OCI-LY1 (cell line): ENCODE results near the gene ANKRD2.

ENCODE experiments used
- H2AFZ ChIP-seq: fragments of 200-600 bp; sonication (generic), shearing (Covaris generic); 2 replicates; pipeline ENCODE4 v1.6.0; 2014; ENCODE audit warnings: antibody characterized with exemption, mild to moderate bottlenecking, low read length
- H3F3A ChIP-seq: fragments of 200-600 bp; sonication (generic), shearing (Covaris generic); 2 replicates; pipeline ENCODE4 v1.6.0; 2014; ENCODE audit warnings: mild to moderate bottlenecking, antibody characterized with exemption, low read length, moderate library complexity; ENCODE audit not compliant: insufficient read depth
- H3K27ac ChIP-seq: fragments of 200-600 bp; sonication (generic); 2 replicates; pipeline ENCODE4 v1.5.1; 2014; ENCODE audit warnings: low read length, mixed run types, mild to moderate bottlenecking, low read depth; ENCODE audit not compliant: poor library complexity, severe bottlenecking
- H3K27me3 ChIP-seq: fragments of 200-600 bp; sonication (generic); 2 replicates; pipeline ENCODE4 v1.6.0; 2014; ENCODE audit warnings: antibody characterized with exemption, mild to moderate bottlenecking, low read length, moderate library complexity; ENCODE audit not compliant: insufficient read depth
- H3K36me3 ChIP-seq: fragments of 200-600 bp; sonication (generic); 2 replicates; pipeline ENCODE4 v1.6.1; 2014; ENCODE audit warnings: mild to moderate bottlenecking, antibody characterized with exemption, low read length, moderate library complexity, mixed read lengths; ENCODE audit not compliant: insufficient read depth
- H3K4me1 ChIP-seq: fragments of 200-600 bp; sonication (generic); 2 replicates; pipeline ENCODE4 v1.5.1; 2014; ENCODE audit warnings: mild to moderate bottlenecking, low read length, moderate library complexity; ENCODE audit not compliant: insufficient read depth, severe bottlenecking
- H3K4me2 ChIP-seq: fragments of 200-600 bp; sonication (generic), shearing (Covaris generic); 2 replicates; pipeline ENCODE4 v1.6.1; 2014; ENCODE audit warnings: low read length
- H3K4me3 ChIP-seq: fragments of 200-600 bp; sonication (generic); 2 replicates; pipeline ENCODE4 v1.5.1; 2014; ENCODE audit warnings: low read length, low read depth, mild to moderate bottlenecking, mixed read lengths; ENCODE audit not compliant: poor library complexity, severe bottlenecking
- H3K79me2 ChIP-seq: fragments of 200-600 bp; shearing (Covaris generic); 2 replicates; pipeline ENCODE4 v1.6.1; 2016; ENCODE audit warnings: mixed run types, low read length, mixed read lengths; ENCODE audit not compliant: insufficient read depth
- H3K9ac ChIP-seq: fragments of 200-600 bp; sonication (generic), shearing (Covaris generic); 2 replicates; pipeline ENCODE4 v1.6.1; 2014; ENCODE audit warnings: mild to moderate bottlenecking, low read length, mixed read lengths
- H3K9me2 ChIP-seq: fragments of 200-600 bp; sonication (generic), shearing (Covaris generic); 2 replicates; pipeline ENCODE4 v1.6.1; 2014; ENCODE audit warnings: low read depth, mild to moderate bottlenecking, low read length, mixed read lengths
- H3K9me3 ChIP-seq: fragments of 200-600 bp; shearing (Covaris generic); 2 replicates; pipeline ENCODE4 v1.6.1; 2014; ENCODE audit warnings: low read length, mixed read lengths
- H4K20me1 ChIP-seq: fragments of 200-600 bp; sonication (generic), shearing (Covaris generic); 2 replicates; pipeline ENCODE4 v1.6.0; 2016; ENCODE audit warnings: mild to moderate bottlenecking, low read length; ENCODE audit not compliant: insufficient read depth
- CTCF ChIP-seq: fragments of 200-600 bp; sonication (generic), shearing (Covaris generic); IDR thresholded peaks from 2 replicates; pipeline ENCODE4 v1.5.1; 2017; ENCODE audit warnings: mild to moderate bottlenecking, antibody characterized with exemption, low read length, moderate library complexity, mixed read lengths
- EZH2 ChIP-seq: fragments of 200-600 bp; sonication (generic), shearing (Covaris generic); IDR thresholded peaks from 2 replicates; pipeline ENCODE4 v1.8.0; 2017; ENCODE audit warnings: borderline replicate concordance, mixed run types, mild to moderate bottlenecking, antibody characterized with exemption, low read length, moderate library complexity, mixed read lengths

ANKRD2 gene

DNA sequence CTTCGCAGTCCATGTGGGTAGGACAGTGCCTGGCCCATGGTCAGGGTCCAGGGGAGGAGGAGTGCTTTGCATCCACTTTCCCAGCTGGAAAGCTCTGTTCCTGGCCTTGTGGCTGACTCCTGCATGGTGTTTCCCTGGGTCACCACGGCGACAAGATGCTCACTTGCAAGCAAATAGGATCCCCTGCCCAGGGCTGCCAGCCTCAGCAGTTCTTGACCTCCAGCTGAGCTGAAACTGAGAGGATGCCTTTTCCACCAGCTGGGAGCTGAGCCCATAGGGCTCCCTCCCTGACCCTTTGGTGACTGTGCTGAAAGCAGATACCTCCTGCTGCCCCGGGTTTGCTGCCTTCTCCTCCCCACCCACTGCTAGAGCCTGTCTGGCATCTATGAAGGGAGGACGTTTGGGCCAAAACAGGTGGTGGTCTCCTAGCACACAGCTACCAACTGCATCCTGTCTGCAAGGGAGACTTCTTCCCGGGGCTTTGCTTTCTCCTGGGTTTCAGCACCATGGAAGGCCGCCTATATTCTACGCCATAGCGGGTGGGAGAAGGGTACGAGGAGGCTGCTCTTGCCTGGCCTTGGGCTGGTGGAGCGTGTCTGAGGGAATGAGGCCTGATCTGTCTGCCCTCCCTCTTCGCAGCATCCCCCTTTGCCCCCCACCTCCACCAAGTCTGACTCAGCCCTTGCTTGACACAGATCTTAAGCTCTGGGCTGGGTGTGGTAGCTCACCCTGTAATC is 39.5 kb upstream of the ANKRD2 start:
- no peak overlapping the region for H3K9ac ChIP-seq
- no peak overlapping the region for H3K4me3 ChIP-seq

DNA sequence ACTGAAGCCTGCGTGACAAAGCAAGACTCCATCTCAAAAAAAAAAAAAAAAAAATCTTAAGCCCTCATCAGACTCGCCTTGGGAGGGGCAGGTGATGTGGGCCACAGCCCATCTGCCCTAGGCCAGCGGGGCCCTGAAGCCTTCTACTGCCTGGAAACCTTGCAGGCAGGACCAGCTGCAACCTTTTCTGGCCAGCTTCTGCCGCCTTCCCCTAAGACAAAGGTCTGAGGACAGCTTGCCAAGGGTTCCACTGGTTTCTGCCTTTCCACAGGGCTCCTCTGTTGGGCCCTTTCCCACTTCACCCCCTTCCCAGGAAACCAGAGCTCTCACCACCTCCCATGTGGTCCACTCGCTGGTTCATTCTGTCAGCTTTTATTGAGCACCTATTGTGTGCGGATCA is 38.7 kb upstream of the ANKRD2 start:
- no peak overlapping the region for H3K9ac ChIP-seq
- H3K4me2 ChIP-seq, result no peak overlapping the region
- no peaks in the 10 kb centered on the region for H3K9me3 ChIP-seq
- no peak overlapping the region for H3K4me3 ChIP-seq
- H3K36me3 ChIP-seq, result no peaks in the 10 kb centered on the region
- no peak for TF ChIP-seq EZH2
- no peak for TF ChIP-seq CTCF
- no peaks in the 10 kb centered on the region for H3K4me1 ChIP-seq
- no peaks in the 10 kb centered on the region for H3K79me2 ChIP-seq
- no peaks in the 10 kb centered on the region for H3K9me2 ChIP-seq
- no peaks in the 10 kb centered on the region for H3F3A ChIP-seq
- H2AFZ ChIP-seq, result no peak overlapping the region
- H4K20me1 ChIP-seq, result no peaks in the 10 kb centered on the region
- no peaks in the 10 kb centered on the region for H3K27me3 ChIP-seq
- no peak overlapping the region for H3K27ac ChIP-seq

More for the DNA sequence above, 39.5 kb upstream of the ANKRD2 start:
- Histone ChIP-seq H3K4me1 (no peaks in the 10 kb centered on the region), H3K9me3 (no peaks in the 10 kb centered on the region), H4K20me1 (no peaks in the 10 kb centered on the region), H3K36me3 (no peaks in the 10 kb centered on the region), H3K27ac (no peak overlapping the region), H3K4me2 (no peak overlapping the region), H3K27me3 (no peaks in the 10 kb centered on the region), H3K9me2 (no peaks in the 10 kb centered on the region), H3F3A (no peaks in the 10 kb centered on the region), H3K79me2 (no peaks in the 10 kb centered on the region), H2AFZ (no peak overlapping the region)
- no peak for TF ChIP-seq CTCF
- TF ChIP-seq EZH2, result no peak

- no peak for TF ChIP-seq EZH2
- TF ChIP-seq CTCF, result peak; percentile 47
- H3K9me3 ChIP-seq, result no peaks in the 10 kb centered on the region
- no peaks in the 10 kb centered on the region for H3K4me1 ChIP-seq
- H4K20me1 ChIP-seq, result no peaks in the 10 kb centered on the region
- H3K36me3 ChIP-seq, result no peaks in the 10 kb centered on the region
- H3K9ac ChIP-seq, result no peak overlapping the region
- no peak overlapping the region for H3K4me2 ChIP-seq
- H2AFZ ChIP-seq, result no peak overlapping the region
- H3K27ac ChIP-seq, result no peak overlapping the region
- no peaks in the 10 kb centered on the region for H3K27me3 ChIP-seq
- H3K4me3 ChIP-seq, result no peak overlapping the region
- H3K9me2 ChIP-seq, result no peaks in the 10 kb centered on the region
- H3F3A ChIP-seq, result no peaks in the 10 kb centered on the region
- no peaks in the 10 kb centered on the region for H3K79me2 ChIP-seq
Observed at GRCh38 chr10:97534746-97535367, 37.7 kb upstream of the ANKRD2 start.
